ENCODE measurements around the gene KCNN1. TPM values are rescaled to one million over a fixed set of nuclear protein-coding genes. Genes with fewer than 3 reads are reported as not detected.

KCNN1 gene
- total RNA-seq, 1 donor from 2014 or later = 16.3 TPM

GRCh38 chr19:17946965-17947784, 19.7 kb upstream of the KCNN1 start:
- DNase-seq (ENCODE audit: low spot score in 2 of 2) (peak in 1 of 2 donors; percentile 41), FAIRE-seq (no peak)

- DNase-seq (ENCODE audit: low spot score in 2 of 2) (peak; percentile 100), FAIRE-seq (no peak)
Measured at GRCh38 chr19:17947815-17948513, 18.9 kb upstream of the KCNN1 start.

GRCh38 chr19:17948514-17948900, 18.4 kb upstream of the KCNN1 start:
- DNase-seq (ENCODE audit: low spot score in 2 of 2) (no peak), FAIRE-seq (no peak)

GRCh38 chr19:17948931-17949930, 17.7 kb upstream of the KCNN1 start:
- FAIRE-seq = no peak
- DNase-seq (ENCODE audit: low spot score in 2 of 2) = peak in 1 of 2 donors; percentile 44

GRCh38 chr19:17949956-17950309, 17.0 kb upstream of the KCNN1 start:
- FAIRE-seq (no peak), DNase-seq (ENCODE audit: low spot score in 2 of 2) (no peak)

GRCh38 chr19:17950310-17951156, 16.4 kb upstream of the KCNN1 start:
- FAIRE-seq (no peak), DNase-seq (ENCODE audit: low spot score in 2 of 2) (no peak)

- no peak for FAIRE-seq
- DNase-seq (ENCODE audit: low spot score in 2 of 2) = peak in 1 of 2 donors; percentile 49
Measured at GRCh38 chr19:17951157-17951989, 15.5 kb upstream of the KCNN1 start.

GRCh38 chr19:17951990-17952976, 14.6 kb upstream of the KCNN1 start:
- DNase-seq (ENCODE audit: low spot score in 2 of 2) (peak in 1 of 2 donors; percentile 38), FAIRE-seq (no peak)

- FAIRE-seq = no peak
Measured at GRCh38 chr19:17953316-17953801, 13.5 kb upstream of the KCNN1 start.

GRCh38 chr19:17953869-17954268, 13.0 kb upstream of the KCNN1 start:
- FAIRE-seq = no peak

More at GRCh38 chr19:17953316-17953801, 13.5 kb upstream of the KCNN1 start:
- peak in 1 of 2 donors; percentile 8 for DNase-seq (ENCODE audit: low spot score in 2 of 2)

GRCh38 chr19:17954401-17954800, 12.5 kb upstream of the KCNN1 start:
- FAIRE-seq (no peak), DNase-seq (ENCODE audit: low spot score in 2 of 2) (no peak)

More at GRCh38 chr19:17953869-17954268, 13.0 kb upstream of the KCNN1 start:
- DNase-seq (ENCODE audit: low spot score in 2 of 2) = no peak

- DNase-seq (ENCODE audit: low spot score in 2 of 2) (no peak), FAIRE-seq (no peak)
Measured at GRCh38 chr19:17957149-17957849, 9.6 kb upstream of the KCNN1 start.

GRCh38 chr19:17957885-17958284, 9.0 kb upstream of the KCNN1 start:
- DNase-seq (ENCODE audit: low spot score in 2 of 2) = no peak
- no peak for FAIRE-seq

- DNase-seq (ENCODE audit: low spot score in 2 of 2) = no peak
- no peak for FAIRE-seq
Measured at GRCh38 chr19:17963936-17964691, 2.8 kb upstream of the KCNN1 start.

GRCh38 chr19:17965370-17966128, 1.4 kb upstream of the KCNN1 start:
- no peak for DNase-seq (ENCODE audit: low spot score in 2 of 2)
- no peak for FAIRE-seq

Measured in frontal cortex (tissue), 4 donors.